H1 (cell line): ENCODE measurements around the gene TTI1. TPM values are rescaled to one million over a fixed set of nuclear protein-coding genes. Genes with fewer than 3 reads are reported as not detected.

ENCODE experiments used
- CTCF ChIA-PET: fragments of 300-600 bp; sonication (Branson Sonifier 250); formaldehyde crosslinking; loops from one replicate; lab custom pipeline; 2021; ENCODE audit not compliant: partially characterized antibody; lab: Charles Lee
- POLR2A ChIA-PET: fragments of 300-600 bp; sonication (Branson Sonifier 250); formaldehyde crosslinking; loops from one replicate; lab custom pipeline; 2021; ENCODE audit warnings: inconsistent platforms; ENCODE audit not compliant: partially characterized antibody; lab: Charles Lee
- DNase-seq, 2 experiments: peaks; one replicate each; pipeline versions ENCODE4 v3.0.0 to v3.0.0-alpha.2; 2010 to 2022; ENCODE audit warnings: low spot score in 2 of 2, low read depth in 1 of 2, mixed read lengths in 1 of 2
- FAIRE-seq: peaks from 2 replicates; lab custom pipeline; 2011; peaks lifted over from hg19 to GRCh38; lab: Jason Lieb, UNC
- H2AFZ ChIP-seq: 2 replicates; pipeline ENCODE4 v1.8.1; 2012; ENCODE audit warnings: low read length, inconsistent platforms
- H2AK5ac ChIP-seq: 2 replicates; pipeline ENCODE4 v1.6.1; 2013; ENCODE audit warnings: low read depth, low read length
- H2BK120ac ChIP-seq: replicated peaks from 2 replicates; pipeline ENCODE3; 2013; ENCODE audit warnings: low read depth, low read length, inconsistent platforms
- H2BK12ac ChIP-seq: 2 replicates; pipeline ENCODE4 v1.6.1; 2013; ENCODE audit warnings: low read depth, low read length
- H2BK15ac ChIP-seq: 2 replicates; pipeline ENCODE4 v1.6.1; 2013; ENCODE audit warnings: low read length
- H2BK20ac ChIP-seq: 2 replicates; pipeline ENCODE4 v1.6.1; 2013; ENCODE audit warnings: low read length
- H2BK5ac ChIP-seq: 2 replicates; pipeline ENCODE4 v1.6.1; 2013; ENCODE audit warnings: low read depth, low read length
- H3K14ac ChIP-seq: 2 replicates; pipeline ENCODE4 v1.6.1; 2013; ENCODE audit warnings: inconsistent platforms; ENCODE audit not compliant: insufficient read length
- H3K18ac ChIP-seq: 2 replicates; pipeline ENCODE4 v1.6.1; 2013; ENCODE audit warnings: low read length; ENCODE audit errors: extremely low read depth
- H3K23ac ChIP-seq: 2 replicates; pipeline ENCODE4 v1.6.1; 2013; ENCODE audit warnings: inconsistent platforms; ENCODE audit not compliant: insufficient read length
- H3K23me2 ChIP-seq: 2 replicates; pipeline ENCODE4 v1.6.1; 2013; ENCODE audit warnings: low read depth, low read length
- H3K27ac ChIP-seq: 2 replicates; pipeline ENCODE4 v1.6.1; 2011; ENCODE audit warnings: low read depth, low read length, inconsistent platforms
- H3K27me3 ChIP-seq, 4 experiments: replicated peaks in 1 of 4; 1 replicate in 1 of 4; 2 replicates in 3 of 4; pipeline versions ENCODE4 v1.6.1 to v1.8.1; 2011 to 2013; ENCODE audit warnings: low read length in 3 of 4, mild to moderate bottlenecking in 3 of 4, inconsistent platforms in 2 of 4, mixed read lengths in 2 of 4, moderate library complexity in 1 of 4; ENCODE audit not compliant: control insufficient read depth in 3 of 4, insufficient read depth in 3 of 4; ENCODE audit errors: extremely low read depth in 1 of 4
- H3K36me3 ChIP-seq, 4 experiments: 2 replicates each; pipeline versions ENCODE4 v1.6.1 to v1.8.1; 2011 to 2013; ENCODE audit warnings: mild to moderate bottlenecking in 4 of 4, low read length in 3 of 4, moderate library complexity in 2 of 4, control low read depth in 1 of 4, inconsistent platforms in 1 of 4; ENCODE audit not compliant: insufficient read depth in 4 of 4, control insufficient read depth in 2 of 4
- H3K4ac ChIP-seq: replicated peaks from 2 replicates; pipeline ENCODE3; 2013; ENCODE audit warnings: low read length, low read depth, mixed read lengths, inconsistent platforms; ENCODE audit not compliant: insufficient read length
- H3K4me1 ChIP-seq, 4 experiments: replicated peaks in 1 of 4; 1 replicate in 1 of 4; 2 replicates in 3 of 4; pipeline versions ENCODE4 v1.6.1 to v1.8.1; 2011 to 2013; ENCODE audit warnings: low read length in 3 of 4, inconsistent platforms in 2 of 4, mixed read lengths in 1 of 4; ENCODE audit not compliant: insufficient read depth in 4 of 4, control insufficient read depth in 3 of 4
- H3K4me2 ChIP-seq, 2 experiments: 2 replicates each; pipeline versions ENCODE4 v1.6.1 to v1.8.1; 2011 to 2013; ENCODE audit warnings: low read depth in 2 of 2, low read length in 2 of 2, control low read depth in 1 of 2, inconsistent platforms in 1 of 2, mild to moderate bottlenecking in 1 of 2; ENCODE audit not compliant: insufficient read depth in 1 of 2
- H3K4me3 ChIP-seq, 4 experiments: fragments of 200-600, 300-600 bp in 1 of 4; sonication (generic), shearing (Covaris generic), sonication (Bioruptor Twin) in 1 of 4; 2 replicates each; pipeline versions ENCODE4 v1.5.1 to v1.8.1; 2011 to 2016; ENCODE audit warnings: low read length in 4 of 4, low read depth in 3 of 4, control low read depth in 2 of 4, inconsistent platforms in 2 of 4, mild to moderate bottlenecking in 2 of 4, mixed read lengths in 1 of 4, moderate library complexity in 1 of 4; ENCODE audit not compliant: insufficient read depth in 2 of 4; ENCODE audit errors: extremely low read depth in 1 of 4
- H3K56ac ChIP-seq: replicated peaks from 2 replicates; pipeline ENCODE3; 2013; ENCODE audit warnings: low read depth, mild to moderate bottlenecking, mixed read lengths, low read length, inconsistent platforms; ENCODE audit not compliant: insufficient read length
- H3K79me1 ChIP-seq: 2 replicates; pipeline ENCODE4 v1.6.1; 2013; ENCODE audit warnings: low read depth, low read length, control low read depth
- H3K79me2 ChIP-seq, 2 experiments: 2 replicates each; pipeline versions ENCODE4 v1.6.1 to v1.8.1; 2012 to 2013; ENCODE audit warnings: low read length in 2 of 2, mild to moderate bottlenecking in 2 of 2, inconsistent platforms in 1 of 2; ENCODE audit not compliant: insufficient read depth in 2 of 2, control insufficient read depth in 1 of 2
- H3K9ac ChIP-seq, 4 experiments: replicated peaks in 1 of 4; 1 replicate in 1 of 4; 2 replicates in 3 of 4; pipeline versions ENCODE4 v1.6.1 to v1.8.1; 2011 to 2013; ENCODE audit warnings: low read depth in 3 of 4, low read length in 3 of 4, control low read depth in 2 of 4, mild to moderate bottlenecking in 2 of 4, moderate library complexity in 2 of 4, inconsistent platforms in 1 of 4; ENCODE audit errors: extremely low read depth in 1 of 4
- H3K9me3 ChIP-seq, 2 experiments: 2 replicates each; pipeline versions ENCODE4 v1.6.1 to v1.8.1; 2012 to 2013; ENCODE audit warnings: mild to moderate bottlenecking in 2 of 2, moderate library complexity in 2 of 2, control low read depth in 1 of 2, inconsistent platforms in 1 of 2, low read depth in 1 of 2, low read length in 1 of 2, mixed read lengths in 1 of 2; ENCODE audit not compliant: insufficient read depth in 2 of 2
- H4K20me1 ChIP-seq, 2 experiments: replicated peaks in 1 of 2; 2 replicates each; pipeline versions ENCODE3 to v1.8.1; 2011 to 2013; ENCODE audit warnings: inconsistent platforms in 2 of 2, low read length in 2 of 2, mild to moderate bottlenecking in 1 of 2; ENCODE audit not compliant: insufficient read depth in 2 of 2, control insufficient read depth in 1 of 2
- H4K5ac ChIP-seq: 2 replicates; pipeline ENCODE4 v1.6.1; 2013; ENCODE audit warnings: low read length, low read depth, mixed read lengths, inconsistent platforms; ENCODE audit not compliant: insufficient read length
- H4K8ac ChIP-seq: 2 replicates; pipeline ENCODE4 v1.8.0; 2013; ENCODE audit warnings: mild to moderate bottlenecking, moderate library complexity, low read length, inconsistent platforms; ENCODE audit not compliant: insufficient read depth; ENCODE audit errors: extremely low read depth
- H4K91ac ChIP-seq: replicated peaks from 2 replicates; pipeline ENCODE3; 2013; ENCODE audit warnings: low read length, mixed read lengths, inconsistent platforms; ENCODE audit not compliant: insufficient read length
- BACH1 ChIP-seq: IDR thresholded peaks from 2 replicates; pipeline ENCODE4 v1.6.1; 2012; ENCODE audit warnings: low read length, improper control_type of control experiment
- BRCA1 ChIP-seq: IDR thresholded peaks from 2 replicates; pipeline ENCODE4 v1.6.1; 2012; ENCODE audit warnings: low read depth, low read length, improper control_type of control experiment
- CBX5 ChIP-seq: fragments of 300-800, 300-1000 bp; sonication (generic); IDR thresholded peaks from 2 replicates; pipeline ENCODE4 v1.7.1; 2016; ENCODE audit warnings: antibody characterized with exemption, low read length, low read depth
- CEBPB ChIP-seq: IDR thresholded peaks from 2 replicates; pipeline ENCODE4 v1.6.1; 2012; ENCODE audit warnings: low read depth, low read length
- CHD1 ChIP-seq: IDR thresholded peaks from 2 replicates; pipeline ENCODE4 v1.6.1; 2012; ENCODE audit warnings: low read depth, low read length, improper control_type of control experiment
- EZH2 ChIP-seq: fragments of 200-600 bp; sonication (generic); IDR thresholded peaks from 2 replicates; pipeline ENCODE4 v1.7.1; 2012; ENCODE audit warnings: low read depth, mild to moderate bottlenecking, moderate library complexity, low read length, inconsistent platforms; ENCODE audit not compliant: severe bottlenecking
- HDAC6 ChIP-seq: IDR thresholded peaks from one replicate; pipeline ENCODE4 v1.7.1; 2012; ENCODE audit warnings: low read depth, mild to moderate bottlenecking, inconsistent platforms, low read length, moderate library complexity
- KDM1A ChIP-seq: fragments of 200-600, 300-600 bp; sonication (generic); IDR thresholded peaks from 2 replicates; pipeline ENCODE4 v1.7.1; 2016; ENCODE audit warnings: mild to moderate bottlenecking, low read length, borderline replicate concordance
- NANOG ChIP-seq: IDR thresholded peaks from 2 replicates; pipeline ENCODE4 v1.6.1; 2011; ENCODE audit warnings: low read length, low read depth, mild to moderate bottlenecking, inconsistent platforms; ENCODE audit not compliant: insufficient read depth, poor library complexity, severe bottlenecking
- RAD21 ChIP-seq, 2 experiments: IDR thresholded peaks in 1 of 2; conservative IDR thresholded peaks in 1 of 2; 2 replicates each; pipeline ENCODE4 v1.6.1; 2011; ENCODE audit warnings: low read depth in 2 of 2, low read length in 2 of 2, improper control_type of control experiment in 1 of 2, inconsistent platforms in 1 of 2, mild to moderate bottlenecking in 1 of 2, moderate library complexity in 1 of 2
- RFX5 ChIP-seq: IDR thresholded peaks from 2 replicates; pipeline ENCODE4 v1.6.1; 2011; ENCODE audit warnings: low read depth, low read length, improper control_type of control experiment, borderline replicate concordance
- SIX5 ChIP-seq: IDR thresholded peaks from 2 replicates; pipeline ENCODE4 v1.6.1; 2011; ENCODE audit warnings: mild to moderate bottlenecking, low read depth, low read length
- SP1 ChIP-seq: IDR thresholded peaks from 2 replicates; pipeline ENCODE4 v1.6.1; 2011; ENCODE audit warnings: low read depth, low read length
- ZNF274 ChIP-seq: IDR thresholded peaks from 2 replicates; pipeline ENCODE4 v1.7.0; 2012; ENCODE audit warnings: low read length, borderline replicate concordance; ENCODE audit errors: extremely low read depth
- WGBS, 2 experiments: shearing (Covaris generic) in 1 of 2; methylation state at CpG; one replicate each; pipeline versions ENCODE4 v1.1.6 to v1.1.7; 2013 to 2015; ENCODE audit warnings: low lambda C conversion rate in 2 of 2, mixed read lengths in 2 of 2, inconsistent platforms in 1 of 2, low coverage in 1 of 2, missing lambda C conversion rate in 1 of 2; ENCODE audit not compliant: insufficient replicate concordance in 2 of 2, insufficient coverage in 1 of 2, insufficient read length in 1 of 2; ENCODE audit errors: extremely low coverage in 1 of 2, missing lambda C conversion rate in 1 of 2; 5-methylcytosine and 5-hydroxymethylcytosine counted together
- polyA plus RNA-seq, 7 experiments: library from polyadenylated mRNA; depleted of rRNA in 3 of 7; stranded (reverse) in 5 of 7; unstranded in 2 of 7; fragments of >200 nt in 5 of 7; fragments of 200-250 nt in 2 of 7; gene quantifications; 1 replicate in 5 of 7; 2 replicates in 1 of 7; 4 replicates in 1 of 7; pipeline versions ENCODE4 v1.2.1 to v1.2.3, GENCODE V29; 2011 to 2013; ENCODE audit warnings: missing spikeins in 2 of 7, mixed read lengths in 2 of 7
- total RNA-seq: library from RNA; stranded (reverse); fragmentation: NEBNext Ultra II Directional; extraction: Animal tissue kit (Norgen Biotek cat#: 25700); gene quantifications from 2 replicates; pipeline ENCODE4 v1.2.1, GENCODE V29; 2021

TTI1 gene
- total and polyA plus RNA-seq, 2 of the 8 experiments (the other 6 are each of a cell fraction or from before 2014, with no cell fraction given), result 34.1 to 47.0 TPM

GRCh38 chr20:38018385-38018784, 14.9 kb downstream of the TTI1 start:
- Histone ChIP-seq H3K79me1 (peaks cover 5% of the 10 kb centered on the region; the same call in 1 of the 2 replicates), H3K18ac (no peak overlapping the region), H4K20me1 (peaks cover 2 to 7% of the 10 kb centered on the region in 2 experiments), H3K79me2 (peaks cover 5 to 60% of the 10 kb centered on the region in 2 experiments; a peak in 2 of 4 replicates), H3K9me3 (peaks cover 8 to 12% of the 10 kb centered on the region in 2 experiments), H4K8ac (no peak overlapping the region), H3K4me1 (no peaks in the 10 kb centered on the region), H3K4me2 (no peak overlapping the region), H2AK5ac (no peak overlapping the region), H3K27me3 (no peaks in the 10 kb centered on the region), H3K9ac (no peak overlapping the region), H3K27ac (no peak overlapping the region), H3K4me3 (no peak overlapping the region), H3K23me2 (no peaks in the 10 kb centered on the region), H3K4ac (no peak overlapping the region), H2BK15ac (no peak overlapping the region), H2BK5ac (no peak overlapping the region), H2BK12ac (no peak overlapping the region), H2BK120ac (no peak overlapping the region), H2BK20ac (no peak overlapping the region), H3K36me3 (peaks cover 6 to 33% (median 24%) of the 10 kb centered on the region in 4 experiments), H3K14ac (no peak overlapping the region), H3K23ac (no peak overlapping the region), H2AFZ (no peak overlapping the region), H4K91ac (no peak overlapping the region), H3K56ac (no peak overlapping the region), H4K5ac (no peak overlapping the region)
- WGBS, 2 experiments, result 96% methylated on average over 2 of the region's 2 CpGs; no CpG with 5 or more reads in 1 of the 2 experiments
- FAIRE-seq, result no peak
- DNase-seq, result no peak
- ChIA-PET POLR2A (interaction anchor here (0.9 to 1.2 kb wide), 2 partner anchors 14 to 293 kb away, joined by 3 to 5 read pairs; partner anchors contain the start of genes RPRD1B and TTI1), CTCF (interaction anchor here (1.0 to 1.1 kb wide), 2 partner anchors 10 to 24 kb away, joined by 3 to 4 read pairs; no protein-coding TSS in a partner anchor)
- TF ChIP-seq CHD1 (no peak), RAD21 (IDR thresholded peaks at IDR 0.05 in 1 of 2, conservative IDR thresholded peaks at IDR 0.05 in 1 of 2; ENCODE audit: low read depth in 2 of 2, low read length in 2 of 2) (no peak), BACH1 (no peak), SP1 (no peak), RFX5 (no peak), BRCA1 (no peak), CEBPB (no peak), EZH2 (no peak), SIX5 (no peak), CBX5 (no peak), HDAC6 (no peak), NANOG (no peak), KDM1A (no peak), ZNF274 (no peak)
